GM23338 (cell line): ENCODE results near the gene CRYBG1. TPM values are rescaled to one million over a fixed set of nuclear protein-coding genes. Genes with fewer than 3 reads are reported as not detected.

ENCODE experiments used
- ATAC-seq: fragments of 200-7000 bp; cut with Tn5 transposase; 3 replicates; pipeline ENCODE4 v1.9.1; 2020
- DNase-seq: peaks from one replicate; pipeline ENCODE4 v3.0.0-alpha.2; 2015; ENCODE audit warnings: low spot score
- H2AFZ ChIP-seq: fragments of 200-600 bp; sonication (generic); 2 replicates; pipeline ENCODE4 v1.8.0; 2016; ENCODE audit warnings: antibody characterized with exemption, mild to moderate bottlenecking, moderate library complexity
- H3F3A ChIP-seq: fragments of 200-600 bp; sonication (generic); replicated peaks from 2 replicates; pipeline ENCODE4 v1.8.0; 2017; ENCODE audit warnings: antibody characterized with exemption, mixed run types, low read depth
- H3K27ac ChIP-seq: fragments of 200-600 bp; sonication (generic); 2 replicates; pipeline ENCODE4 v1.6.1; 2016; ENCODE audit warnings: low read depth
- H3K27me3 ChIP-seq: fragments of 200-600 bp; sonication (generic); 2 replicates; pipeline ENCODE4 v1.8.0; 2016; ENCODE audit warnings: mild to moderate bottlenecking, mixed run types, moderate library complexity; ENCODE audit not compliant: insufficient read depth
- H3K36me3 ChIP-seq: fragments of 200-600 bp; sonication (generic); 2 replicates; pipeline ENCODE4 v1.8.0; 2016; ENCODE audit warnings: mild to moderate bottlenecking; ENCODE audit not compliant: insufficient read depth
- H3K4me1 ChIP-seq: fragments of 200-600 bp; sonication (generic); 2 replicates; pipeline ENCODE4 v1.8.0; 2016; ENCODE audit warnings: mild to moderate bottlenecking, moderate library complexity; ENCODE audit not compliant: insufficient read depth
- H3K4me2 ChIP-seq: fragments of 200-600 bp; sonication (generic); 2 replicates; pipeline ENCODE4 v1.7.1; 2017; ENCODE audit warnings: mixed run types
- H3K4me3 ChIP-seq: fragments of 200-600 bp; sonication (generic); 2 replicates; pipeline ENCODE4 v1.6.1; 2016; ENCODE audit warnings: mixed run types
- H3K79me2 ChIP-seq: fragments of 200-600 bp; sonication (generic); replicated peaks from 2 replicates; pipeline ENCODE4 v1.8.0; 2017; ENCODE audit warnings: mild to moderate bottlenecking; ENCODE audit not compliant: insufficient read depth
- H3K9me2 ChIP-seq: fragments of 200-600 bp; sonication (generic); 2 replicates; pipeline ENCODE4 v1.8.0; 2017; ENCODE audit not compliant: insufficient read depth
- H4K20me1 ChIP-seq: fragments of 200-600 bp; sonication (generic); replicated peaks from 2 replicates; pipeline ENCODE4 v1.8.0; 2017; ENCODE audit warnings: mild to moderate bottlenecking; ENCODE audit not compliant: insufficient read depth
- H3K27ac Mint-ChIP-seq: 2 replicates; pipeline ENCODE4 v1.8.0; 2020; ENCODE audit warnings: inconsistent platforms, mild to moderate bottlenecking, moderate library complexity, mixed read lengths
- H3K27me3 Mint-ChIP-seq: 3 replicates; pipeline ENCODE4 v1.8.0; 2022; ENCODE audit warnings: low read depth, mild to moderate bottlenecking, moderate library complexity, mixed read lengths, inconsistent platforms; ENCODE audit not compliant: insufficient read depth, poor library complexity
- H3K36me3 Mint-ChIP-seq: 3 replicates; pipeline ENCODE4 v1.8.0; 2021; ENCODE audit warnings: low read depth, mild to moderate bottlenecking, inconsistent platforms, moderate library complexity, mixed read lengths
- H3K4me1 Mint-ChIP-seq: 3 replicates; pipeline ENCODE4 v1.8.0; 2020; ENCODE audit warnings: mild to moderate bottlenecking, inconsistent platforms, mixed read lengths
- H3K4me3 Mint-ChIP-seq: 3 replicates; pipeline ENCODE4 v1.8.0; 2021; ENCODE audit warnings: moderate library complexity, mild to moderate bottlenecking, inconsistent platforms, mixed read lengths
- H3K9me3 Mint-ChIP-seq: 3 replicates; pipeline ENCODE4 v1.8.0; 2020; ENCODE audit warnings: moderate library complexity, mild to moderate bottlenecking, inconsistent platforms, mixed read lengths
- EZH2 ChIP-seq: fragments of 200-600 bp; sonication (generic); IDR thresholded peaks from one replicate; pipeline ENCODE4 v1.8.0; 2017; ENCODE audit warnings: antibody characterized with exemption, mild to moderate bottlenecking, low read depth; ENCODE audit not compliant: unreplicated experiment
- NANOG ChIP-seq: IDR thresholded peaks from 2 replicates; pipeline ENCODE4 v1.6.1; 2016; ENCODE audit warnings: antibody characterized with exemption, borderline replicate concordance
- STAT1 ChIP-seq: IDR thresholded peaks from one replicate; pipeline ENCODE4 v1.6.1; 2016; ENCODE audit warnings: antibody characterized with exemption; ENCODE audit not compliant: unreplicated experiment
- ZNF114 ChIP-seq: fragments of 250-450 bp; sonication (Bioruptor Pico); IDR thresholded peaks from 2 replicates; pipeline ENCODE4 v1.5.0; 2020; ENCODE audit warnings: mild to moderate bottlenecking, moderate library complexity
- ZNF331 ChIP-seq: fragments of 250-450 bp; sonication (Bioruptor Pico); IDR thresholded peaks from 2 replicates; pipeline ENCODE4 v1.5.0; 2020; ENCODE audit warnings: low read depth, mild to moderate bottlenecking, moderate library complexity
- ZNF462 ChIP-seq: fragments of 250-450 bp; sonication (Bioruptor Pico); IDR thresholded peaks from 2 replicates; pipeline ENCODE4 v1.5.0; 2020; ENCODE audit warnings: mild to moderate bottlenecking, moderate library complexity
- polyA plus RNA-seq: library from polyadenylated mRNA; unstranded; fragments of >200 nt; fragmentation: Nextera tagmentation; extraction: Ambion mirVana; gene quantifications from 2 replicates; pipeline ENCODE4 v1.2.1, GENCODE V29; 2016
- total RNA-seq: library from RNA; depleted of rRNA; stranded (reverse); fragments of >200 nt; shearing (Covaris generic); gene quantifications from 2 replicates; pipeline ENCODE4 v1.2.3, GENCODE V29; 2014

CRYBG1 gene
- total and polyA plus RNA-seq, 2 experiments from 2014 or later, result 3.7 to 17.2 TPM

GRCh38 chr6:106370639-106371038 is 10.1 kb downstream of the CRYBG1 start (continued):
- TF ChIP-seq ZNF462 (CRISPR knock-in tag) (no peak), NANOG (no peak), EZH2 (no peak), STAT1 (no peak), ZNF331 (CRISPR knock-in tag) (no peak)

- TF ChIP-seq ZNF114 (CRISPR knock-in tag), result no peak
- no peak overlapping the region for H3K27ac Mint-ChIP-seq
- no peaks in the 10 kb centered on the region for H3K79me2 ChIP-seq
- ATAC-seq (no peak), DNase-seq (no peak)
- H3K36me3 Mint-ChIP-seq, result no peaks in the 10 kb centered on the region
- no peak overlapping the region for H3K4me3 ChIP-seq
- H3K27ac ChIP-seq, result no peak overlapping the region
- peaks cover 9% of the 10 kb centered on the region; the same call in 1 of the 2 replicates for H3K4me1 ChIP-seq
- no peaks in the 10 kb centered on the region for H3K27me3 Mint-ChIP-seq
- no peak overlapping the region for H2AFZ ChIP-seq
- H3F3A ChIP-seq, result no peaks in the 10 kb centered on the region
- H3K27me3 ChIP-seq, result no peaks in the 10 kb centered on the region
- H3K9me3 Mint-ChIP-seq, result no peaks in the 10 kb centered on the region
- 0 out of 2 replicates have a peak, but pooled peaks cover 3% of the 10 kb centered on the region for H4K20me1 ChIP-seq
- H3K4me1 Mint-ChIP-seq, result peaks cover 11% of the 10 kb centered on the region
- H3K4me3 Mint-ChIP-seq, result no peak overlapping the region
- H3K4me2 ChIP-seq, result no peak overlapping the region
- no peaks in the 10 kb centered on the region for H3K9me2 ChIP-seq
- H3K36me3 ChIP-seq, result no peaks in the 10 kb centered on the region
Measured at GRCh38 chr6:106372838-106373501, 12.5 kb downstream of the CRYBG1 start.
